NCI-H2196 treated with DMSO at 0.1 percent for 48 hours (cell line): ENCODE results near the gene ELOA2.
"Not testable (repeated sequence)": the region's sequence is repeated elsewhere in the genome, so short reads cannot be mapped to it uniquely, and the experiment has no call there.

Experiments used
- DNase-seq: peaks from one replicate; lab custom pipeline; 2025; ENCODE audit not compliant: unreplicated experiment; lab: John Stamatoyannopoulos, UW

Gene ELOA2

GRCh38 chr18:47022821-47023220, 12.6 kb downstream of the ELOA2 start:
- not testable (repeated sequence) for DNase-seq

- DNase-seq, result not testable (repeated sequence)
Measured at GRCh38 chr18:47020757-47021156, 14.7 kb downstream of the ELOA2 start.

GRCh38 chr18:47019870-47020269, 15.6 kb downstream of the ELOA2 start:
- not testable (repeated sequence) for DNase-seq
